ENCODE data around the gene C12orf42.

C12orf42 gene

GRCh38 chr12:103269946-103270345 lies 225.8 kb downstream of the C12orf42 start:
- no peak for DNase-seq (ENCODE audit: extremely low spot score)
- POLR2A ChIA-PET, result no interaction called here
- CTCF ChIA-PET, result no interaction called here
- TF ChIP-seq SUZ12 (IDR thresholded peaks at IDR 0.05), result no peak
- no peak for TF ChIP-seq NFRKB (IDR thresholded peaks at IDR 0.05)
- no peak for TF ChIP-seq L3MBTL2 (conservative IDR thresholded peaks at IDR 0.05)
- TF ChIP-seq ELF4 (IDR thresholded peaks at IDR 0.05), result no peak
- no peak for TF ChIP-seq ZNF384 (IDR thresholded peaks at IDR 0.05)
- no peak for TF ChIP-seq FOXA1 (IDR thresholded peaks at IDR 0.05)
- TF ChIP-seq HDGF (IDR thresholded peaks at IDR 0.05; ENCODE audit: borderline replicate concordance), result no peak
- no peak for TF ChIP-seq BHLHE40 (IDR thresholded peaks at IDR 0.05; ENCODE audit: borderline replicate concordance)

- POLR2A ChIA-PET, result no interaction called here
- DNase-seq (ENCODE audit: extremely low spot score), result no peak
- CTCF ChIA-PET, result no interaction called here
- TF ChIP-seq LEF1 (IDR thresholded peaks at IDR 0.05; ENCODE audit: borderline replicate concordance) (no peak), PKNOX1 (IDR thresholded peaks at IDR 0.05) (no peak), FOXM1 (IDR thresholded peaks at IDR 0.05; ENCODE audit: borderline replicate concordance) (no peak), CTBP1 (IDR thresholded peaks at IDR 0.05; ENCODE audit: borderline replicate concordance) (no peak), L3MBTL2 (conservative IDR thresholded peaks at IDR 0.05) (no peak), SP1 (IDR thresholded peaks at IDR 0.05) (no peak), NFRKB (IDR thresholded peaks at IDR 0.05) (no peak), ZNF384 (IDR thresholded peaks at IDR 0.05) (no peak), BHLHE40 (IDR thresholded peaks at IDR 0.05; ENCODE audit: borderline replicate concordance) (no peak), TARDBP (IDR thresholded peaks at IDR 0.05) (no peak), HDGF (IDR thresholded peaks at IDR 0.05; ENCODE audit: borderline replicate concordance) (no peak), ELF4 (IDR thresholded peaks at IDR 0.05) (no peak)
Measured at GRCh38 chr12:103268831-103269514, 226.8 kb downstream of the C12orf42 start.

- DNase-seq (ENCODE audit: extremely low spot score), result no peak
- TF ChIP-seq HDGF (IDR thresholded peaks at IDR 0.05; ENCODE audit: borderline replicate concordance) (no peak), CTBP1 (IDR thresholded peaks at IDR 0.05; ENCODE audit: borderline replicate concordance) (no peak), ZNF384 (IDR thresholded peaks at IDR 0.05) (no peak), BHLHE40 (IDR thresholded peaks at IDR 0.05; ENCODE audit: borderline replicate concordance) (no peak), PKNOX1 (IDR thresholded peaks at IDR 0.05) (no peak), FOXK2 (IDR thresholded peaks at IDR 0.05) (no peak), L3MBTL2 (conservative IDR thresholded peaks at IDR 0.05) (no peak), ARNT (IDR thresholded peaks at IDR 0.05) (no peak), FOXA1 (IDR thresholded peaks at IDR 0.05) (no peak), SUZ12 (IDR thresholded peaks at IDR 0.05) (no peak), SP1 (IDR thresholded peaks at IDR 0.05) (no peak), TARDBP (IDR thresholded peaks at IDR 0.05) (no peak), LEF1 (IDR thresholded peaks at IDR 0.05; ENCODE audit: borderline replicate concordance) (no peak), ELF4 (IDR thresholded peaks at IDR 0.05) (no peak), FOXM1 (IDR thresholded peaks at IDR 0.05; ENCODE audit: borderline replicate concordance) (no peak), NFRKB (IDR thresholded peaks at IDR 0.05) (no peak)
- ChIA-PET POLR2A (no interaction called here), CTCF (no interaction called here)
Measured at GRCh38 chr12:103257763-103258162, 238.0 kb downstream of the C12orf42 start.
